Kidney tubule cell (primary cell): ENCODE results near the gene AIG1.

Source experiments
- DNase-seq: peaks from one replicate; pipeline ENCODE4 v3.0.0-alpha.2; 2018; ENCODE audit warnings: low spot score

AIG1 gene

DNA sequence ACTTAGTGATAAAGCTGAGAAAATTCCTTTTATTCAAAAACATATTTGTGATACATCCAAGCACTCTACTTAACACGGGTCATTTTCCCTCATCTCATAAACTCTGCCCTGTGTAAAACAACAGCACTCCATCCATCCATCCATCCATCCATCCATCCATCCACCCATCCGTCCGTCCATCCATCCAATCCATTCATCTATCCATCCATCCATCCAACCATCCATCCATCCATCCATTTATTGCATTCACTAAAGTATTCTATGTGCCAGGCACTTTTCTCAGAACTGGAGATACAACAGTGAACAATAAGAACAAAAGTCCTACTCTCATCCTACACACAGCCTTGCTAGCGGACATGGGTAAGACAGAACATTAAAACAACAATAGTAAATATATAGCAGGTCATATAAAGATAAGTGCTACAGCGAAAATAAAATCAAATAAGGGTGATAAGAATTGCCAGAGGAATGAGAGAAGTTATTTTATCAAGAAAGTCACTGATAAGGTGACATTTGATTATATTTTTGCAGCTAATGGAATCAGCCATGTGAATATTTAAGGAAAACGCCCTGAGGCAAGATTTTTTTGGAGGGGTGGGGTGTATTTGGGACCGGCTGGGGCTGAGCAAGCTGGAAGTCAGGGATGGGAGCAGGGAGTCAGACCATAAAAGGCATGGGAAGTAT lies 311.7 kb downstream of the AIG1 start:
- no peak for DNase-seq

DNA sequence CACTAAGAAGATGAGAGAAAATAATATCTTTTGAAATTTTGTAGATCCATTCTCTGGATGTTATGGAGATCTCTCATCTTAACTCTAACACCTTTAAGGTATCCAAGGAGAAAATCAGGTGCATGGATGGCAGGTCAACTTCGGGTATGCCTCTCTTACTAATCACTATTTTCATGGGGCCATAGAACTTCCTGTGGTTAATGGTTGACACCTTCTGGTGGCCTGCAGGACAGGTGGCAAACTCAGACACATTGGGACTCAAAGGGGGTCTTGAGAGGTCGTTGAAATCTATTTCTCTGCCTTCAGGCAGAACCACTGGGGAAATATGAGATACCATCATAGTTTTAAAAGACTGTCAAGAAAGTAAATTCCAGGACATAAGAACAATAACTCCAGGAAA lies 313.3 kb downstream of the AIG1 start:
- DNase-seq: no peak

DNA sequence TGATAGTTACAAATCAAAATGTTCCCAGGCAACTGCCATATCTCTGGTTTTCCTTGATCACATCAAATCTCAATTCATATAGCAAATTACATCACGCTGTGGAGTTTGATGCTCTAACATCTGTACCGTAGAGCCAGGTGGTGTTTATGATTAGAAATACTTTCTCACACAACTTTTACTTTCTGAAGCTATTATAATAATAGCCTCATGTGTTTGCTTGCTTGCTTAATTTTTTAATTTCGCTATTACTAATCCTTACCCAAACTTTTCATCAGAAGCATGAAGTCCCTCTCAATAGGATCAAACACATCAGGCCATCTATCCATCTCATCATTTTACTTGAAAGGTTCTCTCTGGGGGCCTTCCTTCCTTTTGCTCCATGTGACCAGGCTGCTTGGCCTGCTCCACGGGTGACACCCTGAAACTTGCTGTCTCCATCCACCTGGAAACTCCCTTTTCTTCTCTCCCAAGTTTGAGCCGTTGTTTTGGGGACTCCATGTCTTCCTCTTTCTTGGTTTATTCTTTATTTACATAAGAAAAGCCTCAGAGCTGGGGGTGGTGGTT lies 314.4 kb downstream of the AIG1 start:
- no peak for DNase-seq

DNA sequence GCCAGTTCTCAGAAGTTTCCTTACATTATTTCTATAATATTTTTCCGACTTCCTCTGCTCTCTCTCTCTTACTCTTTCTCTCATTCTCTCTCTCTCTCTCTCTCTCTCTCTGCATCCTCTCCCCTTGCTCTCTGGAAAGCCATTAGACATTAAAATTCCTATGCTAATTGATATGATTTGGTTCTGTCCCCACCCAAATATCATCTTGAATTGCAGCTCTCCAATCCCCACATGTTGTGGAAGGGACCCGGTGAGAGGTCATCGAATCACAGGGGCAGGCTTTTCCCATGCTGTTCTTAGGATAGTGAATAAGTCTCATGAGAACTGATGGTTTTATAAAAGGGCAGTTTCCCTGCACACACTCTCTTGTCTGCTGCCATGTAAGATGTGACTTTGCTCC lies 315.7 kb downstream of the AIG1 start:
- DNase-seq: no peak

DNA sequence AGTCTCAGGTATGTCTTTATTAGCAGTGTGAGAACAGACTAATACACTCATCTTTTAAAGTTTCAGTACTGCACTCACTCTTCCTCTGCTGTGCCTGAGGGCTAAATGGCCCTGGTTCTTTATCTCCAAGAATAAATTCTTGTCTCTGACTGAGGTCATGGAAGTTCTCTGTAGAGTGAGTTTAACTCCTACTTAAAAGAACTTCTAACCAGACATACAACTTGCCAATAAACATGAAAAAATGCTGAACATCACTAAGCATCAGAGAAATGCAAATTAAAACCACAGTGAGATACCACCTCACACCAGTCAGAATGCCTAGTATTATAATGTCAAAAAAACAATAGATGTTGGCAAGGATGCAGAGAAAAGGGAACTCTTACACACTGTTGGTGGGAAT lies 316.2 kb downstream of the AIG1 start:
- DNase-seq: no peak

DNA sequence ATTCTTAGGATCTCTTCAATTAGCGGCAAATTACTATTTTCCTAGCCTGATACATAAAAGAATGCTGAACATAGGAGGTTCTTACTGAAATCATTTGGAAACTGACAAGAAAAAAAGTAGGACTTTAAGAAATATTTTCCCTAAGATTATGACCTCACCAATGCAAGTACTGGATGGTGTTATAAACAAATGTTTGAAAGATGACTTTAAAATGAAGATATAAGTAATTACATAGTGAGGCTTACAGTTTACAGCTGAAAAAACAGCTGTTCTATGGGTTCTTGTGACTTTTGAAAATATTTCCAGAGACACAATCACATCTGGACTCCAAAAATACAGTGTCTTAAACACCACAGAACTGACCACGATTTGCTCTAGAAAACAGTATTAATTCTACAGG lies 324.9 kb downstream of the AIG1 start:
- no peak for DNase-seq

DNA sequence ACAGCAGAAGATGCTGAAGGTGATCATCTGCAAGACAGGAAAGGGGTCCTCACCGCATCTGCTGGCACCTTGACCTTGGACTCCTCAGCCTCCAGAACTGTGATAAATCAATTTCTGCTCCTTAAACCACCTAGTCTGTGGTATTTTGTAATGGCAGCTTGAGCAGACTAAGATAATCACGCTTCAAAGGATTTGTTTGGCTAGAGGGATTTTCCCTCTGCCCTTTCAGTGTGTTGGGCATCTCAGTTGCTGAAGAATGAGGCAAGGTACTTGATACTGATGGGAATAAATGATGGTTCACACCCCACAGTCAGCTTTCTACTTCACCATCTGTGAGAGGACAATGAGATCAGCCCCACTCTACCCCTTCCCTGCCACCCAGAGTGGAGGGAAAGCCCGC lies 329.6 kb downstream of the AIG1 start:
- no peak for DNase-seq
